ENCODE results near the gene UBE2K.
"Not testable (repeated sequence)": the region's sequence is repeated elsewhere in the genome, so short reads cannot be mapped to it uniquely, and the experiment has no call there.

GRCh38 chr4:39792976-39793375 lies 95.0 kb downstream of the UBE2K start:
- not testable (repeated sequence) for TF ChIP-seq EZH2 (IDR thresholded peaks at IDR 0.05; ENCODE audit: insufficient read depth, poor library complexity, severe bottlenecking); EZH2phosphoT487 (IDR thresholded peaks at IDR 0.05; ENCODE audit: insufficient read depth, low read depth)
